Upper lobe of left lung (tissue), 6 donors: ENCODE data around the gene CCBE1. TPM values are rescaled to one million over a fixed set of nuclear protein-coding genes. Genes with fewer than 3 reads are reported as not detected.

Experiments
- ATAC-seq, 2 donors: fragments of 200-7000 bp; cut with Tn5 transposase; one replicate each; pipeline ENCODE4 v1.9.1; 2022; ENCODE audit warnings: mild to moderate bottlenecking in 2 of 2, moderate library complexity in 2 of 2; ENCODE audit not compliant: low FRiP score in 2 of 2
- DNase-seq, 2 donors: peaks; one replicate each; pipeline ENCODE4 v3.0.0-alpha.2; 2019 to 2020
- H3K27ac ChIP-seq, 4 donors: fragments of 200-600 bp; sonication (generic); one replicate each; pipeline ENCODE4 v1.5.1; 2016 to 2019
- H3K27me3 ChIP-seq, 4 donors: fragments of 200-600 bp; sonication (generic); one replicate each; pipeline ENCODE4 v1.5.1; 2017 to 2019
- H3K36me3 ChIP-seq, 4 donors: fragments of 200-600 bp; sonication (generic); one replicate each; pipeline ENCODE4 v1.5.1; 2016 to 2019
- H3K4me1 ChIP-seq, 4 donors: fragments of 200-600 bp; sonication (generic); one replicate each; pipeline ENCODE4 v1.5.1; 2018 to 2019
- H3K4me3 ChIP-seq, 4 donors: fragments of 200-600 bp; sonication (generic); one replicate each; pipeline ENCODE4 v1.5.1; 2017 to 2019; ENCODE audit warnings: mild to moderate bottlenecking in 2 of 4, moderate library complexity in 1 of 4
- H3K9me3 ChIP-seq, 4 donors: fragments of 200-600 bp; sonication (generic); one replicate each; pipeline ENCODE4 v1.5.1; 2018 to 2019
- CTCF ChIP-seq, 6 experiments: fragments of 450-650 bp in 4 of 6; fragments of 200-600 bp in 2 of 6; sonication (generic) in 2 of 6; IDR thresholded peaks; one replicate each; pipeline ENCODE4 v1.5.1; 2016 to 2019; ENCODE audit warnings: antibody characterized with exemption in 6 of 6
- EP300 ChIP-seq, 4 donors: sonication (generic); formaldehyde crosslinking; IDR thresholded peaks; one replicate each; pipeline ENCODE4 v1.5.1; 2017; ENCODE audit warnings: antibody characterized with exemption in 4 of 4, control low read depth in 2 of 4
- POLR2A ChIP-seq, 4 donors: fragments of 450-650 bp; IDR thresholded peaks; one replicate each; pipeline ENCODE4 v1.5.1; 2016 to 2017; ENCODE audit warnings: antibody characterized with exemption in 4 of 4, mild to moderate bottlenecking in 2 of 4
- POLR2AphosphoS5 ChIP-seq, 2 donors: sonication (generic); formaldehyde crosslinking; IDR thresholded peaks; one replicate each; pipeline ENCODE4 v1.5.1; 2017; ENCODE audit warnings: antibody characterized with exemption in 2 of 2
- WGBS, 2 donors: methylation state at CpG; one replicate each; pipeline ENCODE4 v1.1.5; 2017 to 2018; 5-methylcytosine and 5-hydroxymethylcytosine counted together
- total RNA-seq, 6 donors: library from RNA; depleted of rRNA in 4 of 6; stranded (reverse); fragments of >200 nt in 4 of 6; gene quantifications; one replicate each; pipeline versions ENCODE4 v1.1.0 to v1.2.1, GENCODE V29; 2016 to 2021
- donor health status: DM: no; HTN: no; CAD: no; lungs with moderate emphysema.
- donor health status: DM: no; HTN: yes; CAD: no; lungs with severe emphysema.

CCBE1 gene
- total RNA-seq, 6 donors from 2014 or later, result 8.7 to 23.6 (median 12.3) TPM

DNA sequence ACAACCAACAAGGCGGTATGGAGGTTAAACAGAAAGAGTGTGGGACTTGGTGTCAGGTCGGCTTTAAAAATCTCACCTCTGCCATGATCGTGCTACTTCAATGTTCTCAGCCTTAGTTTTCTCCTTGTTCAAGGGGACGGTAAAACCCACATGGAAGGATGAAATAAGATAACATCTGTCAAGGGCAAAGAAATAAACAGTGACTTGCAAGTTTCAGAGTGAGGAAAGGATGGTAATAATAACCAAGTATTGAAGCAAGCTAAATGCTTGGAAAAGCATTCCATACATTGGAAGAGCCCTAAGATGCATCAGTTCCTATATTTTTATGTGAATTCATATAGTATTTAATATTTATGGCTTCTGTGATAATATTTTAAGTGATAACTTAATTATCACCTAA, 308.4 kb downstream of the CCBE1 start:
- no peak overlapping the region for H3K27ac ChIP-seq
- TF ChIP-seq EP300 (IDR thresholded peaks at IDR 0.05) (no peak), POLR2A (IDR thresholded peaks at IDR 0.05) (no peak), CTCF (IDR thresholded peaks at IDR 0.05) (no peak), POLR2AphosphoS5 (IDR thresholded peaks at IDR 0.05) (no peak)
- H3K4me1 ChIP-seq, result no peaks in the 10 kb centered on the region
- no peak overlapping the region for H3K4me3 ChIP-seq
- DNase-seq (no peak), ATAC-seq (no peak)
- H3K36me3 ChIP-seq, result no peaks in the 10 kb centered on the region
- 66 to 71% methylated on average over 4 of the region's 4 CpGs for WGBS, 2 donors
- H3K27me3 ChIP-seq, result no peaks in the 10 kb centered on the region
- no peaks in the 10 kb centered on the region for H3K9me3 ChIP-seq

DNA sequence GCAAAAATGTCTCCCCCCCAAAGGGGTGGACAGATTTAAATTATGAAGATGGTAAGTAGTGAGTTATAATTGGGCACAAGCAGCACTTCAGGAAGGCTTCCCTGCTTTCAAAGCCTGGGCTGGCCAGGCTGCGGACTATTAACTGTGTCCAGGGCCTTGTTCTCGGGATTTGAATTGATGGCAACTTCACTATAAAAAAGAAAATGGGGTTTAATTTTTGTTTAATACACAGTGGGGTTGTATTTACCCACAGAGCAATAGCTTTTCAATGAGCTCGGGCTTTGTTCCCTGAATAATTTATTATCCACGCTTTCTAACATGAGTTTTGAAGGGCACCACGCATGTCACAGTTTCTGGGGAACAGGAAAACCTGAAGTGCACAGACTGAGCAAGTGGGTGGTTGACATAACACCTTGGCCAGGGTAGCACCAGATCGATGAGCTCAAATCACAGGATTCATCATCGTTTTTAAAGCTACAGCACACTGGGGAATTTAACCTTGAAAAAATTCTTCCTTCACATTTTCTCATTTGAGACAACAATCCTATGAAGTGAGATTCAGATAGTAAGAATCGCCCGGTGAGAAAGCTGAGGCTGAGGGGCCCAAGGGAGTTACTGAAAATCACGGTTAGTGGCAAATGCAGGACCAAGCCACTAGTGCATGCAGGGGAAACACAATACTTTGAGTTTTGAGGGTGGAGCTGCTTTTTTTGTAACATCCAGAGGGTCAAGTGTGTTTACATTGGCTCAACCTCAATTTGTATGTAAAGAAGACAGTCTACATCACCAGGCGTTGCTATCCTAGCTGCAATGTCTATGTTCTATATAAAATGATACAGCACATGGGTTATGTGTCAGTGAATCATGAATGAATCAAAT, 309.3 kb downstream of the CCBE1 start:
- DNase-seq (no peak), ATAC-seq (no peak)
- TF ChIP-seq POLR2A (IDR thresholded peaks at IDR 0.05) (no peak), POLR2AphosphoS5 (IDR thresholded peaks at IDR 0.05) (no peak), EP300 (IDR thresholded peaks at IDR 0.05) (no peak), CTCF (IDR thresholded peaks at IDR 0.05) (no peak)
- Histone ChIP-seq H3K27me3 (no peaks in the 10 kb centered on the region), H3K9me3 (no peaks in the 10 kb centered on the region), H3K36me3 (no peaks in the 10 kb centered on the region), H3K4me1 (no peaks in the 10 kb centered on the region), H3K27ac (no peak overlapping the region), H3K4me3 (no peak overlapping the region)
- WGBS, 2 donors, result 73 to 83% methylated on average over 11 of the region's 11 CpGs

GRCh38 chr18:59386909-59387686, 310.1 kb downstream of the CCBE1 start:
- H3K27ac ChIP-seq, result no peak overlapping the region
- ATAC-seq (no peak), DNase-seq (no peak)
- H3K27me3 ChIP-seq, result no peaks in the 10 kb centered on the region
- H3K9me3 ChIP-seq, result no peaks in the 10 kb centered on the region
- no peak overlapping the region for H3K4me3 ChIP-seq
- TF ChIP-seq EP300 (IDR thresholded peaks at IDR 0.05), result no peak
- H3K4me1 ChIP-seq, result no peaks in the 10 kb centered on the region
- WGBS, 2 donors, result 80 to 84% methylated on average over 8 of the region's 8 CpGs
- H3K36me3 ChIP-seq, result no peaks in the 10 kb centered on the region

GRCh38 chr18:59385191-59385590, 312.0 kb downstream of the CCBE1 start:
- Histone ChIP-seq H3K27me3 (no peaks in the 10 kb centered on the region), H3K4me3 (no peak overlapping the region), H3K9me3 (no peaks in the 10 kb centered on the region), H3K36me3 (no peaks in the 10 kb centered on the region), H3K4me1 (no peaks in the 10 kb centered on the region), H3K27ac (no peak overlapping the region)
- no peak for ATAC-seq
- WGBS, 2 donors, result 88 to 91% methylated on average over 4 of the region's 4 CpGs
- TF ChIP-seq EP300 (IDR thresholded peaks at IDR 0.05) (no peak), POLR2A (IDR thresholded peaks at IDR 0.05) (no peak), CTCF (IDR thresholded peaks at IDR 0.05) (no peak), POLR2AphosphoS5 (IDR thresholded peaks at IDR 0.05) (no peak)
- no peak for DNase-seq

- Histone ChIP-seq H3K4me1 (no peaks in the 10 kb centered on the region), H3K36me3 (no peaks in the 10 kb centered on the region), H3K9me3 (no peaks in the 10 kb centered on the region), H3K4me3 (no peak overlapping the region), H3K27me3 (no peaks in the 10 kb centered on the region), H3K27ac (no peak overlapping the region)
- DNase-seq, result no peak
- no peak for ATAC-seq
- no peak for TF ChIP-seq EP300 (IDR thresholded peaks at IDR 0.05)
- TF ChIP-seq POLR2AphosphoS5 (IDR thresholded peaks at IDR 0.05), result no peak
- no peak for TF ChIP-seq CTCF (IDR thresholded peaks at IDR 0.05)
- no peak for TF ChIP-seq POLR2A (IDR thresholded peaks at IDR 0.05)
- WGBS, 2 donors, result 67 to 81% methylated on average over 6 of the region's 6 CpGs
Observed at GRCh38 chr18:59383851-59384250, 313.4 kb downstream of the CCBE1 start.
